HepG2 (cell line): Measurements from ENCODE around the gene SEMA3B. TPM values are rescaled to one million over a fixed set of nuclear protein-coding genes. Genes with fewer than 3 reads are reported as not detected.
A peak's percentile ranks its signal among the peaks of the same experiment; 100 is the strongest.

ENCODE experiments used
- ATAC-seq: fragments of 200-7000 bp; cut with Tn5 transposase; 3 replicates; pipeline ENCODE4 v1.9.1; 2020; ENCODE audit warnings: mild to moderate bottlenecking, moderate library complexity
- BruUV-seq: library from RNA; stranded (reverse); fragments of 400-500 nt; replicated peaks from 2 replicates; lab custom pipeline; 2021; lab: Mats Ljungman, UMichigan
- CTCF ChIA-PET: fragments of 300-600 bp; formaldehyde crosslinking; extraction: SDS; loops from one replicate; lab custom pipeline; 2021; ENCODE audit warnings: low total read pairs, inconsistent platforms, low intra/inter-chr PET ratio; lab: Yijun Ruan, JAX
- POLR2A ChIA-PET: fragments of 350-600 bp; sonication (Branson Sonifier 250); formaldehyde crosslinking; loops from one replicate; lab custom pipeline; 2020; ENCODE audit warnings: antibody characterized with exemption, inconsistent platforms; lab: Yijun Ruan, JAX
- DNase-seq: peaks from one replicate; pipeline ENCODE4 v3.0.0-alpha.2; 2015; ENCODE audit warnings: low spot score
- FAIRE-seq: peaks from 3 replicates; lab custom pipeline; 2011; peaks lifted over from hg19 to GRCh38; lab: Jason Lieb, UNC
- H2AFZ ChIP-seq: one replicate; pipeline ENCODE4 v1.6.1; 2011; ENCODE audit warnings: low read length, inconsistent platforms
- H3K27ac ChIP-seq: fragments of 300-600 bp; 3 replicates; pipeline ENCODE4 v1.8.0; 2011; ENCODE audit warnings: mixed run types, mild to moderate bottlenecking, mixed read lengths, low read length, inconsistent platforms; ENCODE audit not compliant: insufficient read depth; ENCODE audit errors: extremely low read length
- H3K27me3 ChIP-seq, 2 experiments: fragments of 200-600 bp in 1 of 2; 2 replicates in 1 of 2; 3 replicates in 1 of 2; pipeline versions ENCODE4 v1.6.0 to v1.8.0; 2011; ENCODE audit warnings: low read length in 2 of 2, mild to moderate bottlenecking in 2 of 2, moderate library complexity in 2 of 2, inconsistent platforms in 1 of 2; ENCODE audit not compliant: insufficient read depth in 2 of 2, control insufficient read depth in 1 of 2
- H3K36me3 ChIP-seq, 2 experiments: fragments of 200-600 bp in 1 of 2; replicated peaks in 1 of 2; 2 replicates in 1 of 2; 3 replicates in 1 of 2; pipeline versions ENCODE4 v1.5.1 to v1.8.0; 2011; ENCODE audit warnings: low read length in 2 of 2, inconsistent platforms in 1 of 2; ENCODE audit not compliant: insufficient read depth in 2 of 2, control insufficient read depth in 1 of 2
- H3K4me1 ChIP-seq: 2 replicates; pipeline ENCODE4 v1.5.1; 2012; ENCODE audit warnings: low read length, inconsistent platforms; ENCODE audit not compliant: insufficient read depth
- H3K4me2 ChIP-seq: 2 replicates; pipeline ENCODE4 v1.6.0; 2011; ENCODE audit warnings: low read depth, low read length, inconsistent platforms
- H3K4me3 ChIP-seq, 3 experiments: fragments of 200-600 bp in 1 of 3; sonication (generic), shearing (Covaris generic) in 1 of 3; replicated peaks in 1 of 3; 2 replicates each; pipeline ENCODE4 v1.5.1; 2011 to 2016; ENCODE audit warnings: low read length in 3 of 3, inconsistent platforms in 2 of 3, low read depth in 2 of 3, mild to moderate bottlenecking in 2 of 3, control low read depth in 1 of 3, mixed read lengths in 1 of 3; ENCODE audit not compliant: insufficient read depth in 1 of 3
- H3K79me2 ChIP-seq: one replicate; pipeline ENCODE4 v1.6.1; 2011; ENCODE audit warnings: low read length, inconsistent platforms; ENCODE audit not compliant: insufficient read depth
- H3K9ac ChIP-seq: 2 replicates; pipeline ENCODE4 v1.6.0; 2011; ENCODE audit warnings: mild to moderate bottlenecking, low read depth, low read length, inconsistent platforms; ENCODE audit not compliant: insufficient read depth
- H3K9me3 ChIP-seq: 2 replicates; pipeline ENCODE4 v1.5.1; 2012; ENCODE audit warnings: mild to moderate bottlenecking, low read length
- H4K20me1 ChIP-seq: 2 replicates; pipeline ENCODE4 v1.6.0; 2011; ENCODE audit warnings: inconsistent platforms, mild to moderate bottlenecking, low read length, moderate library complexity; ENCODE audit not compliant: insufficient read depth
- ARNTL ChIP-seq: sonication (generic); formaldehyde crosslinking; IDR thresholded peaks from 2 replicates; pipeline ENCODE4 v1.4.0; 2020; ENCODE audit warnings: mild to moderate bottlenecking, missing genetic modification reagents
- CHCHD3 ChIP-seq: sonication (generic); formaldehyde crosslinking; IDR thresholded peaks from 2 replicates; pipeline ENCODE4 v1.8.0; 2022; ENCODE audit warnings: mild to moderate bottlenecking, missing genetic modification reagents, moderate library complexity
- ELF1 ChIP-seq: sonication (generic); formaldehyde crosslinking; IDR thresholded peaks from 2 replicates; pipeline ENCODE4 v1.4.0; 2020; ENCODE audit warnings: missing genetic modification reagents
- ERF ChIP-seq: IDR thresholded peaks from 2 replicates; pipeline ENCODE4 v1.6.1; 2018; ENCODE audit warnings: missing biosample characterization, missing genetic modification reagents
- MED8 ChIP-seq: sonication (generic); formaldehyde crosslinking; IDR thresholded peaks from 2 replicates; pipeline ENCODE4 v1.8.1; 2023; ENCODE audit warnings: mild to moderate bottlenecking, missing genetic modification reagents; ENCODE audit not compliant: insufficient replicate concordance
- NR1H2 ChIP-seq: sonication (generic); formaldehyde crosslinking; IDR thresholded peaks from 2 replicates; pipeline ENCODE4 v1.8.1; 2022; ENCODE audit warnings: low read depth, missing genetic modification reagents, borderline replicate concordance
- NR2C2 ChIP-seq: sonication (generic); formaldehyde crosslinking; IDR thresholded peaks from 2 replicates; pipeline ENCODE4 v1.4.0; 2020; ENCODE audit warnings: missing genetic modification reagents, mild to moderate bottlenecking, moderate library complexity, borderline replicate concordance
- PHF21A ChIP-seq: sonication (generic); formaldehyde crosslinking; IDR thresholded peaks from 2 replicates; pipeline ENCODE4 v1.5.0; 2020; ENCODE audit warnings: mild to moderate bottlenecking, missing genetic modification reagents
- RXRA ChIP-seq: sonication (generic); formaldehyde crosslinking; IDR thresholded peaks from 2 replicates; pipeline ENCODE4 v1.5.1; 2020; ENCODE audit warnings: missing genetic modification reagents
- SP140L ChIP-seq: sonication (generic); formaldehyde crosslinking; IDR thresholded peaks from 2 replicates; pipeline ENCODE4 v1.4.0; 2020; ENCODE audit warnings: missing genetic modification reagents, borderline replicate concordance
- YEATS4 ChIP-seq: sonication (generic); formaldehyde crosslinking; IDR thresholded peaks from 2 replicates; pipeline ENCODE4 v1.4.0; 2020; ENCODE audit warnings: missing genetic modification reagents, borderline replicate concordance
- ZFX ChIP-seq: sonication (generic); formaldehyde crosslinking; IDR thresholded peaks from 2 replicates; pipeline ENCODE4 v1.4.0; 2020; ENCODE audit warnings: mild to moderate bottlenecking, low read depth, missing genetic modification reagents, moderate library complexity
- ZNF17 ChIP-seq: sonication (generic); formaldehyde crosslinking; IDR thresholded peaks from 2 replicates; pipeline ENCODE4 v1.5.0; 2020; ENCODE audit warnings: mild to moderate bottlenecking, missing genetic modification reagents
- ZNF317 ChIP-seq: sonication (generic); formaldehyde crosslinking; IDR thresholded peaks from 2 replicates; pipeline ENCODE4 v1.5.0; 2020; ENCODE audit warnings: mild to moderate bottlenecking, missing genetic modification reagents
- ZNF337 ChIP-seq: sonication (generic); formaldehyde crosslinking; IDR thresholded peaks from 2 replicates; pipeline ENCODE4 v1.5.1; 2020; ENCODE audit warnings: missing genetic modification reagents, low read depth, mild to moderate bottlenecking, borderline replicate concordance
- ZNF34 ChIP-seq: sonication (generic); formaldehyde crosslinking; IDR thresholded peaks from 2 replicates; pipeline ENCODE4 v1.4.0; 2020; ENCODE audit warnings: mild to moderate bottlenecking, missing genetic modification reagents, borderline replicate concordance
- ZNF343 ChIP-seq: sonication (generic); formaldehyde crosslinking; IDR thresholded peaks from 2 replicates; pipeline ENCODE4 v1.4.0; 2020; ENCODE audit warnings: mild to moderate bottlenecking, missing genetic modification reagents
- WGBS: methylation state at CpG from one replicate; pipeline ENCODE4 v1.1.6; 2017; ENCODE audit warnings: low lambda C conversion rate; 5-methylcytosine and 5-hydroxymethylcytosine counted together
- in situ Hi-C: cut with HindIII; loops from 2 replicates; pipeline ENCODE4 v1.10.0; 2017; ENCODE audit warnings: low pct_unique_long_range_greater_than_20kb; ENCODE audit not compliant: extremely low pct_ligation_motif_present
- intact Hi-C: fragments of 100-400 bp; cut with micrococcal nuclease; formaldehyde crosslinking; loops from one replicate; pipeline ENCODE4 v1.10.0; 2022; ENCODE audit not compliant: unreplicated experiment
- polyA plus RNA-seq, 8 experiments: library from polyadenylated mRNA; depleted of rRNA in 3 of 8; stranded (reverse) in 7 of 8; unstranded in 1 of 8; fragments of >200 nt; fragmentation: Illumina TruSeq in 4 of 8; extraction: Trizol in 4 of 8; gene quantifications; 2 replicates each; pipeline versions ENCODE4 v1.2.1 to v1.2.3, GENCODE V29; 2011 to 2016; ENCODE audit warnings: low read depth in 4 of 8, missing spikeins in 1 of 8, mixed read lengths in 1 of 8; ENCODE audit not compliant: insufficient read depth in 1 of 8
- total RNA-seq, 5 experiments: library from RNA; depleted of rRNA; stranded (reverse); fragments of >200 nt; fragmentation: Illumina TruSeq; extraction: Trizol; gene quantifications; 2 replicates each; pipeline ENCODE4 v1.2.3, GENCODE V29; 2016; ENCODE audit warnings: low read depth in 1 of 5
- TF ChIP-seq, protein P1 (sequence below): fragments of 450-650 bp; IDR thresholded peaks from 2 replicates; pipeline ENCODE4 v1.6.1; 2017
- TF ChIP-seq, protein P2 (sequence below): sonication (generic); formaldehyde crosslinking; IDR thresholded peaks from 2 replicates; pipeline ENCODE4 v1.4.0; 2020; ENCODE audit warnings: missing genetic modification reagents
- TF ChIP-seq, protein P3 (sequence below): IDR thresholded peaks from 2 replicates; pipeline ENCODE4 v1.6.1; 2016; ENCODE audit warnings: missing compliant biosample characterization, missing genetic modification reagents, borderline replicate concordance

SEMA3B gene
- total and polyA plus RNA-seq, 2 of the 13 experiments (the other 11 are each of a cell fraction or from before 2014, with no cell fraction given), result 93.2 to 158 TPM

DNA sequence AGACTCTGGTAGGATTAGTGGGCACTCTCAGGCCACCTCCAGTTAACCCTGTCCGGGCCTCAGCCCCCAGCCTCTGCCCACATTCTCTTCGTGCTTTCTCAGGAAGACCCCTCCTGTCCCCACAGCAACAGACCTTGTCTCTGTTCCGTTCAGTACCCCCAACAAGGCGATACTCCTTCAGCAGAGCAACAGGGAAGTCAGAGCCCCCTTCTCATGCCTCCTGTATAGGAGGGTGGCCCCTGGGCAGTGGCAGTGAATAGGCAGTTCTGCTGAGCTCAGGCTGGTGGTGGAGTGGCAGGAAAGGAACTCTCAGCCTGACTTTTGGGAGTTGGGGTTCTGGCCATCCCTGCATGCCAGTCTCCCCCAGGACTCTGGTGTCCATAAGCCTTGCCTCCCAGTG lies 513 bp downstream of the SEMA3B start (continued):
- no peak for TF ChIP-seq MED8 (CRISPR knock-in tag)
- TF ChIP-seq, protein P1, sequence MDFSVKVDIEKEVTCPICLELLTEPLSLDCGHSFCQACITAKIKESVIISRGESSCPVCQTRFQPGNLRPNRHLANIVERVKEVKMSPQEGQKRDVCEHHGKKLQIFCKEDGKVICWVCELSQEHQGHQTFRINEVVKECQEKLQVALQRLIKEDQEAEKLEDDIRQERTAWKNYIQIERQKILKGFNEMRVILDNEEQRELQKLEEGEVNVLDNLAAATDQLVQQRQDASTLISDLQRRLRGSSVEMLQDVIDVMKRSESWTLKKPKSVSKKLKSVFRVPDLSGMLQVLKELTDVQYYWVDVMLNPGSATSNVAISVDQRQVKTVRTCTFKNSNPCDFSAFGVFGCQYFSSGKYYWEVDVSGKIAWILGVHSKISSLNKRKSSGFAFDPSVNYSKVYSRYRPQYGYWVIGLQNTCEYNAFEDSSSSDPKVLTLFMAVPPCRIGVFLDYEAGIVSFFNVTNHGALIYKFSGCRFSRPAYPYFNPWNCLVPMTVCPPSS, result no peak
- TF ChIP-seq, protein P2, sequence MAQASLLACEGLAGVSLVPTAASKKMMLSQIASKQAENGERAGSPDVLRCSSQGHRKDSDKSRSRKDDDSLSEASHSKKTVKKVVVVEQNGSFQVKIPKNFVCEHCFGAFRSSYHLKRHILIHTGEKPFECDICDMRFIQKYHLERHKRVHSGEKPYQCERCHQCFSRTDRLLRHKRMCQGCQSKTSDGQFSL (CRISPR knock-in tag), result no peak

DNA sequence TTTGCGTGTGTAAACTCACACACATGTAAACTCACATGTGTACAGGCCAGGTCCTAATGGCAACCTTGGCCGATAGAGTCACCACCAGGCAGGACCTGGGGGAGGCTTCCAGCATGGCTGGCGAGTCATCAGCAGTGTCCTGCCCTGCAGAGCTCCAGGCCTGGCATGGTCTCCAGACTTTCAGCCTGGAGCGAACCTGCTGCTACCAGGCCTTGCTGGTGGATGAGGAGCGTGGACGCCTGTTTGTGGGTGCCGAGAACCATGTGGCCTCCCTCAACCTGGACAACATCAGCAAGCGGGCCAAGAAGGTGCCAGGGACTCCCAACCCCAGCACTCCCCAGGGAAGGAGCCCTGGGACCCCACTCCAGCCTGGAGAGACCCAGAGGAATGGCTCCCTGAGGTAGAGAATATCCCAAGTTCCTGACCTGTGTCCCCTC lies 1.0 kb downstream of the SEMA3B start:
- H3K36me3 ChIP-seq, result peaks cover 4 to 13% of the 10 kb centered on the region in 2 experiments
- H3K4me3 ChIP-seq, result peak overlapping the region; percentile 71 to 88 (median 83)
- 6% methylated on average over 5 of the region's 8 CpGs for WGBS
- no peaks in the 10 kb centered on the region; the same call in 1 of the 2 replicates for H4K20me1 ChIP-seq
- peak overlapping the region; percentile 98 for H3K4me2 ChIP-seq
- peaks cover 84% of the 10 kb centered on the region for H3K4me1 ChIP-seq
- H3K27ac ChIP-seq, result peak overlapping the region; percentile 88
- DNase-seq (no peak), ATAC-seq (no peak), FAIRE-seq (no peak)
- ChIA-PET CTCF (interaction anchor here (1.2 to 6.4 kb wide), 2 partner anchors 9 to 43 kb away, joined by 3 to 63 read pairs; no protein-coding TSS in a partner anchor), POLR2A (interaction anchor here (1.0 to 5.5 kb wide), 13 partner anchors 9 to 74 kb away, joined by 3 to 155 read pairs (median 11); partner anchors contain the start of genes GNAI2, HYAL2, HYAL3 and LSMEM2)
- no TSS peak for BruUV-seq
- no peaks in the 10 kb centered on the region for H3K9me3 ChIP-seq
- no peaks in the 10 kb centered on the region; a peak in 1 of 5 replicates for H3K27me3 ChIP-seq
- H2AFZ ChIP-seq, result no peak overlapping the region
- peak overlapping the region; percentile 94 for H3K9ac ChIP-seq
- intact Hi-C loops, result loop anchor here (5.0 kb wide), 2 partner anchors 43 to 78 kb away; partner anchors contain the start of gene GNAT1
- peaks cover 33% of the 10 kb centered on the region for H3K79me2 ChIP-seq
- in situ Hi-C loops, result loop anchor here (5.0 to 10.0 kb wide), 2 partner anchors 43 to 75 kb away; partner anchors contain the start of gene GNAT1
- TF ChIP-seq NR1H2 (CRISPR knock-in tag), result no peak
- peak; percentile 44; the same call in 1 of the 2 replicates for TF ChIP-seq ARNTL (CRISPR knock-in tag)
- TF ChIP-seq ZNF343 (CRISPR knock-in tag), result peak; percentile 59; the same call in 1 of the 2 replicates
- 0 out of 2 replicates have a peak, but pooled peaks have one; percentile 11 for TF ChIP-seq ZFX
- TF ChIP-seq ZNF337 (CRISPR knock-in tag), result peak; percentile 60; the same call in 1 of the 2 replicates
- no peak for TF ChIP-seq SP140L
- 0 out of 2 replicates have a peak, but pooled peaks have one; percentile 60 for TF ChIP-seq ZNF17 (CRISPR knock-in tag)
- TF ChIP-seq, protein P3, sequence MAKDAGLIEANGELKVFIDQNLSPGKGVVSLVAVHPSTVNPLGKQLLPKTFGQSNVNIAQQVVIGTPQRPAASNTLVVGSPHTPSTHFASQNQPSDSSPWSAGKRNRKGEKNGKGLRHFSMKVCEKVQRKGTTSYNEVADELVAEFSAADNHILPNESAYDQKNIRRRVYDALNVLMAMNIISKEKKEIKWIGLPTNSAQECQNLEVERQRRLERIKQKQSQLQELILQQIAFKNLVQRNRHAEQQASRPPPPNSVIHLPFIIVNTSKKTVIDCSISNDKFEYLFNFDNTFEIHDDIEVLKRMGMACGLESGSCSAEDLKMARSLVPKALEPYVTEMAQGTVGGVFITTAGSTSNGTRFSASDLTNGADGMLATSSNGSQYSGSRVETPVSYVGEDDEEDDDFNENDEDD (CRISPR knock-in tag), result 0 out of 2 replicates have a peak, but pooled peaks have one; percentile 4
- TF ChIP-seq RXRA (CRISPR knock-in tag), result peak; percentile 20; the same call in 1 of the 2 replicates
- no peak for TF ChIP-seq CHCHD3 (CRISPR knock-in tag)
- TF ChIP-seq ZNF317 (CRISPR knock-in tag), result no peak
- TF ChIP-seq ERF (CRISPR knock-in tag), result 0 out of 2 replicates have a peak, but pooled peaks have one; percentile 3
- TF ChIP-seq ELF1 (CRISPR knock-in tag), result no peak
- no peak for TF ChIP-seq PHF21A (CRISPR knock-in tag)
- 0 out of 2 replicates have a peak, but pooled peaks have one; percentile 31 for TF ChIP-seq ZNF34 (CRISPR knock-in tag)
- 0 out of 2 replicates have a peak, but pooled peaks have one; percentile 38 for TF ChIP-seq YEATS4 (CRISPR knock-in tag)
- TF ChIP-seq NR2C2 (CRISPR knock-in tag), result peak; percentile 43; the same call in 1 of the 2 replicates
